GM12874 (cell line): Measurements from ENCODE around the gene HECW1.

Experiments
- CTCF ChIP-seq: IDR thresholded peaks from 2 replicates; pipeline ENCODE4 v1.5.1; 2011; ENCODE audit warnings: low read depth, mild to moderate bottlenecking, control low read depth, low read length, moderate library complexity; ENCODE audit not compliant: insufficient read depth

HECW1 gene

GRCh38 chr7:43175570-43176200 is 63.2 kb downstream of the HECW1 start:
- no peak for TF ChIP-seq CTCF

- TF ChIP-seq CTCF = no peak
Observed at GRCh38 chr7:43179393-43179792, 66.9 kb downstream of the HECW1 start.

- TF ChIP-seq CTCF = no peak
Observed at GRCh38 chr7:43192806-43193460, 80.5 kb downstream of the HECW1 start.

- no peak for TF ChIP-seq CTCF
Observed at GRCh38 chr7:43193893-43194292, 81.4 kb downstream of the HECW1 start.

- no peak for TF ChIP-seq CTCF
Observed at GRCh38 chr7:43195256-43195655, 82.8 kb downstream of the HECW1 start.

- no peak for TF ChIP-seq CTCF
Observed at GRCh38 chr7:43195768-43196167, 83.3 kb downstream of the HECW1 start.

- no peak for TF ChIP-seq CTCF
Observed at GRCh38 chr7:43196379-43196778, 83.9 kb downstream of the HECW1 start.
